K562 (cell line): Measurements from ENCODE around the gene GORASP2. TPM values are rescaled to one million over a fixed set of nuclear protein-coding genes. Genes with fewer than 3 reads are reported as not detected.

Experiments
- ARNT ChIP-seq, 2 experiments: fragments of 450-650 bp; IDR thresholded peaks; 2 replicates each; pipeline ENCODE4 v1.6.1; 2016; ENCODE audit warnings: mild to moderate bottlenecking in 1 of 2
- BRF2 ChIP-seq: IDR thresholded peaks from 3 replicates; pipeline ENCODE4 v1.6.1; 2011; ENCODE audit warnings: borderline replicate concordance, mild to moderate bottlenecking; ENCODE audit not compliant: insufficient read length, insufficient read depth
- CEBPZ ChIP-seq: fragments of 150-350 bp; IDR thresholded peaks from 2 replicates; pipeline ENCODE4 v1.6.1; 2014; ENCODE audit warnings: low read depth, mild to moderate bottlenecking, low read length, borderline replicate concordance
- CHAMP1 ChIP-seq: fragments of 450-650 bp; IDR thresholded peaks from 2 replicates; pipeline ENCODE4 v1.6.1; 2016; ENCODE audit warnings: mild to moderate bottlenecking
- CREM ChIP-seq: IDR thresholded peaks from 2 replicates; pipeline ENCODE4 v1.6.1; 2014; ENCODE audit warnings: antibody characterized with exemption, low read depth
- CTCFL ChIP-seq: IDR thresholded peaks from 2 replicates; pipeline ENCODE4 v1.6.1; 2011; ENCODE audit warnings: borderline replicate concordance, low read depth, mild to moderate bottlenecking, moderate library complexity, low read length; ENCODE audit not compliant: insufficient read depth, poor library complexity, severe bottlenecking
- CXXC5 ChIP-seq: fragments of 250-450 bp; sonication (Bioruptor Pico); IDR thresholded peaks from 2 replicates; pipeline ENCODE4 v1.8.0; 2022; ENCODE audit warnings: inconsistent platforms, mild to moderate bottlenecking, moderate library complexity
- FOXJ2 ChIP-seq: fragments of 200-800 bp; sonication (Bioruptor generic); IDR thresholded peaks from 2 replicates; pipeline ENCODE4 v1.6.1; 2016; ENCODE audit warnings: missing genetic modification characterization, missing compliant biosample characterization
- MBD1 ChIP-seq: fragments of 250-450 bp; sonication (Bioruptor Pico); IDR thresholded peaks from 2 replicates; pipeline ENCODE4 v1.8.0; 2022; ENCODE audit warnings: inconsistent platforms
- PKNOX1 ChIP-seq: fragments of 450-650 bp; IDR thresholded peaks from 2 replicates; pipeline ENCODE4 v1.6.1; 2016
- TOE1 ChIP-seq, 2 experiments: fragments of 450-650 bp in 1 of 2; sonication (generic) in 1 of 2; formaldehyde crosslinking in 1 of 2; IDR thresholded peaks; 2 replicates each; pipeline versions ENCODE4 v1.7.1 to v1.8.0; 2016 to 2022; ENCODE audit warnings: borderline replicate concordance in 2 of 2, mild to moderate bottlenecking in 2 of 2, antibody characterized with exemption in 1 of 2, inconsistent platforms in 1 of 2, low read depth in 1 of 2, missing genetic modification reagents in 1 of 2, moderate library complexity in 1 of 2
- ZKSCAN1 ChIP-seq: fragments of 150-350 bp; IDR thresholded peaks from 2 replicates; pipeline ENCODE4 v1.6.1; 2016; ENCODE audit warnings: low read depth, low read length
- ZNF79 ChIP-seq: fragments of 250-450 bp; sonication (Bioruptor Pico); IDR thresholded peaks from 2 replicates; pipeline ENCODE4 v1.4.0; 2020; ENCODE audit warnings: low read depth, mild to moderate bottlenecking, moderate library complexity
- polyA plus RNA-seq, 8 experiments: library from polyadenylated mRNA; depleted of rRNA in 4 of 8; stranded (reverse) in 5 of 8; unstranded in 3 of 8; fragments of >200 nt; fragmentation: Nextera tagmentation in 2 of 8; fragmentation: Illumina TruSeq in 1 of 8; extraction: Ambion mirVana in 2 of 8; extraction: Trizol in 1 of 8; gene quantifications; 2 replicates each; pipeline versions ENCODE4 v1.2.1 to v1.2.3, GENCODE V29; 2011 to 2014; ENCODE audit warnings: inconsistent platforms in 1 of 8, missing spikeins in 1 of 8
- total RNA-seq, 7 experiments: library from RNA; depleted of rRNA in 6 of 7; stranded (reverse); fragments of >200 nt in 6 of 7; fragmentation: Illumina TruSeq in 2 of 7; extraction: Trizol in 2 of 7; gene quantifications; 2 replicates each; pipeline versions ENCODE4 v1.2.1 to v1.2.3, GENCODE V29; 2011 to 2021; ENCODE audit warnings: low replicate concordance in 1 of 7

GORASP2 gene
- total and polyA plus RNA-seq, 9 of the 15 experiments (the other 6 are each of a cell fraction or from before 2014, with no cell fraction given): 27.4 to 180 (median 59.6) TPM

- no peak for TF ChIP-seq BRF2
- TF ChIP-seq ZNF79 (CRISPR knock-in tag): no peak
- TF ChIP-seq PKNOX1: peak; percentile 78
- TF ChIP-seq MBD1: no peak
- no peak for TF ChIP-seq TOE1 (IDR thresholded peaks at IDR 0.05; ENCODE audit: borderline replicate concordance)
- no peak for TF ChIP-seq TOE1 (CRISPR knock-in tag; IDR thresholded peaks at IDR 0.05; ENCODE audit: borderline replicate concordance, low read depth)
- no peak for TF ChIP-seq ZKSCAN1
- 0 out of 2 replicates have a peak, but pooled peaks have one; percentile 12 for TF ChIP-seq CXXC5 (CRISPR knock-in tag)
- TF ChIP-seq CREM: peak; percentile 14; the same call in 1 of the 2 replicates
- TF ChIP-seq CHAMP1: no peak
- no peak for TF ChIP-seq CEBPZ
- TF ChIP-seq CTCFL: peak; percentile 80
- TF ChIP-seq FOXJ2: peak; percentile 18; the same call in 1 of the 2 replicates
- TF ChIP-seq ARNT (IDR thresholded peaks at IDR 0.05): no peak
Measured at GRCh38 chr2:170966648-170967396, 37.8 kb downstream of the GORASP2 start (continued).
